Ishikawa (cell line): ENCODE data around the gene FAM131C.

ENCODE experiments used
- CEBPB ChIP-seq: IDR thresholded peaks from 2 replicates; pipeline ENCODE4 v1.6.1; 2012
- CREB1 ChIP-seq: IDR thresholded peaks from 2 replicates; pipeline ENCODE4 v1.6.1; 2012; ENCODE audit warnings: low read depth
- EGR1 ChIP-seq: IDR thresholded peaks from 2 replicates; pipeline ENCODE4 v1.6.1; 2012
- FOXM1 ChIP-seq: IDR thresholded peaks from 2 replicates; pipeline ENCODE4 v1.6.1; 2012; ENCODE audit warnings: low read depth, borderline replicate concordance
- MAX ChIP-seq: IDR thresholded peaks from 2 replicates; pipeline ENCODE4 v1.6.1; 2012
- RAD21 ChIP-seq: IDR thresholded peaks from 2 replicates; pipeline ENCODE4 v1.6.1; 2012; ENCODE audit warnings: low read depth
- REST ChIP-seq: IDR thresholded peaks from 2 replicates; pipeline ENCODE4 v1.6.1; 2012; ENCODE audit warnings: low read depth, mild to moderate bottlenecking
- TAF1 ChIP-seq: IDR thresholded peaks from 2 replicates; pipeline ENCODE4 v1.6.1; 2012; ENCODE audit warnings: low read depth, mild to moderate bottlenecking
- ZBTB7A ChIP-seq: IDR thresholded peaks from 2 replicates; pipeline ENCODE4 v1.6.1; 2012; ENCODE audit warnings: low read depth

DNA sequence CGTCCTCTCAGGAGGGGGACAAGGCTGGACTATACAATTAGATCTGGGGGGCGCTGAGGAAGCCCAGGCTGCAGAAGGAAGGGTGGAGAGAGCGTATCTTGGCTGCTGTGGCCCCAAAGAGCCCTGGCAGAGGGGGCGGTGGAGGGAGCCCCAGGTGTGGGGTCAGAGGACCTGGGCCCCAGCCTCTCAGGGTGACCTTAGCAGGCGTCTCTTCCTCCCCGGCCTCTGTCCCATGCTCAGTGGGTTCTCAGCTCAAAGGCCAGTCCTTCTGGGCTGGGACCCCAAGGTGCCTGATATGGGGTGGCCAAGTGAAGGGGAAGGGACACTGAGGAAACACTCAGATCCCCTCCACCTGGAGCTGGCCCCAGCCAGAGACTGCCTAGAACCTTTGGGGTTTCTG, 1.8 kb downstream of the FAM131C start:
- TF ChIP-seq EGR1 (no peak), ZBTB7A (no peak), TAF1 (no peak), CREB1 (no peak), RAD21 (no peak), CEBPB (no peak), REST (no peak), MAX (no peak), FOXM1 (no peak)
